Fibroblast of the conjunctiva (primary cell): ENCODE results near the gene SLC10A6.

Experiments used
- DNase-seq: peaks from one replicate; pipeline ENCODE4 v3.0.0-alpha.2; 2010; ENCODE audit warnings: low read depth

The SLC10A6 gene

DNA sequence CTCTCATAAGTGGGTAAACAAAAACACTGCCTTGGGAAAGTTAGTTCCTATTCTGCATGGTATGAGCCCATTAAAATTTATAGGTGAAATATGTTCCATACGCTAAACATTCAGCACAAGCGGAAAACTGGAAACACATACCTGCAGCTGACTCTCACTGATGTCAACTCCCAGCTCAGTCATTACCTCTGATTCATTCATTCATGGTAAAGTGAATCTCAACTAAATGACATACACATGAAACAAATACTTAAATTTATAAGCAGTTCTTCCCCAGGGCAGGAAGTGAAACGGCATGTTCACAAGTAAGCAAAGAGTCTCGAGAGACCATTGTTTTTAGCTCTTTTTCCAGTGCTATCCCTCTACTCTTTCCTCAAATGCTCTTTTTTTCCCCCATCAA, 1.6 kb downstream of the SLC10A6 start:
- no peak for DNase-seq

GRCh38 chr4:86846921-86847320, 2.3 kb downstream of the SLC10A6 start:
- peak; percentile 33 for DNase-seq

DNA sequence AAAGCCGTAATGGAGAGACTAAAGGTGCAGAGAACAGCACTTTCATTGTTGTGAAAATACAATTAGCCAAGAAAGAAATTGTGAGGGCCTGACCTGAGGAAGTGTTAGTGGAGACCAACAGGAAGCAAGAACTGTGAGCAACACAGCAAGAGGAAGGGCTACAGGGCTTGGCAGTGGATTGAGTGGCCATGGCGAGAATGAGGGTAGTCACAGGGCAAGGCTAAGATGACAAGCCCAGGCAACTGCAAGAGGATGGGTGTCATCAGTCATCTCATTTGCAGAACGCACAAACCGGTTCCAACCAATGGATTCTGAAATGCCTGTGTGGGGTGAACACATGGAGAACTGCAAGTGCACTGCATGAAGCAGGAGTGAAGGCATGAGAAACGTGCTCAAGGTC, 3.6 kb downstream of the SLC10A6 start:
- DNase-seq: no peak

DNA sequence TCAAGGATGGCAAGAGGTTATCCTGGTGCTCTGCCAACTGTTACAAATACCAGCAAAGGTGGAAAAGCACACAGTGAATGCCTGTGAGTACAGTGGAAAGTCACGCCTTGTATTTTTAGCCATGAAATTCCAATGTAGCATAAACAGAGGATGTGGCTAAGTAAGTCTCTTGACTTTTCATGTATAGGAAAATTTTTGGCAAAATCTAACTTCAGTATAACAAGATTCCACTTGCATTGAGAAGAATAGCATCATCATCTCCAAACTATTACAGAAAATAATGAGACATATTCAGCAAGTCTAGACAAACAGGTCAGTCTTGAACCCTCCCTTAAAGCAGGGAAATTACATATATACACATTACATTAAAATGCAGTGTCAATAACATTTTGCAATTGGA, 7.9 kb downstream of the SLC10A6 start:
- no peak for DNase-seq

GRCh38 chr4:86840858-86841257, 8.3 kb downstream of the SLC10A6 start:
- DNase-seq: no peak

DNA sequence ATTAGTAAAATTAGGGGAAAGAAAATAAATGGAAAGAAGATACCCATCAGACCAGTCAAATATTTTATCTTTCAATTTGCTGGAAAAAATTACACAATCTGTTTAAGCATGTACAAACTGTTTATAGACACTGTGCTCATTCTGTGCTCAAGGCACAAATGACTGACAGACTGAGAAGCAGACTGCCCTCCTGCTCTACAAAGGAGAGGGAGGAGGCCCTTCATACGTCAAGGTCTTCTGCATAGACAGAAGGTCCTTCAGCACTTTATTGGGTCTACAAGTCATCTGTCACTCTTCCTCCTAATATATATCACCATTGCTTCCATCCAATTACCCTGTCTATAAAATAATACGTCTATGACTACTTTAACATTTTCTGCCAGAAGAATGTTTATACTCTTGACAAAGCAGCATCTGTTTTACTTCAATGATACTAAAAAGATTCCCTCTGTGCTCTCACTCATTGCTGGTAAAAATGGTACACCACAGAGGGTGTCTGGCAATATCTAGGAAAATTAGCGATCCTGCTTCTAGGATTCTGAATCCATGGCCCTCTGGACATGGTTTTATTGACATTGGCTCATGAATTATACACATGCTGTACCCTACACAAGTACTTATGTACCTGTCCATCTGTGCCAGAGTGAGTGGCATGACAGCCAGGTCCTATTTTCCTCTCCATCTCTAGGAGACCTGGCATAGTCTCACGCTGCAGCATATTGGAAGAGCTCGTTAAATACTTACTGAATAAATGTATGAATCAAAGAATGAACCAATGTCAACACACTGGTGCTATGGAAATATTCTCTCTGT, 11.3 kb downstream of the SLC10A6 start:
- no peak for DNase-seq

DNA sequence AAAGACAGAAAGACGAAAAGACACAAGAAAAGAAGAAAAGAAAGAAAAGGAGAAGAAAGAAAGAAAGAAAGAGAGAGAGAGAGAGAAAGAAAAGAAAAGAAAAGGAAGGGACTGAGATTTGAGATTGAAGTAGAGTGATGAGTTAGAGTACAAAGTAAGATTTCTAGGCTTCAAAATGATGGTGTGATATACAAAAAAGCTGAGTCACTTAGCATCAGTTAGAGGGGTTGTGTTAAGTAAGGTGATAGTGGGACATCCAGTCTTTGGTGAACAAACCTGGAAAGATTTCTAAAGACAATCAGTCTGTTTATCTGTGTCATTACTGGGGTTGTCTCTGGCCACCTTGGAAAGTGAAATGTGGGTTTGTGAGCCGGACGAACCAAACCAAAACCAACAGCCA, 13.5 kb downstream of the SLC10A6 start:
- DNase-seq: no peak

GRCh38 chr4:86834901-86835300, 14.3 kb downstream of the SLC10A6 start:
- DNase-seq: no peak

DNA sequence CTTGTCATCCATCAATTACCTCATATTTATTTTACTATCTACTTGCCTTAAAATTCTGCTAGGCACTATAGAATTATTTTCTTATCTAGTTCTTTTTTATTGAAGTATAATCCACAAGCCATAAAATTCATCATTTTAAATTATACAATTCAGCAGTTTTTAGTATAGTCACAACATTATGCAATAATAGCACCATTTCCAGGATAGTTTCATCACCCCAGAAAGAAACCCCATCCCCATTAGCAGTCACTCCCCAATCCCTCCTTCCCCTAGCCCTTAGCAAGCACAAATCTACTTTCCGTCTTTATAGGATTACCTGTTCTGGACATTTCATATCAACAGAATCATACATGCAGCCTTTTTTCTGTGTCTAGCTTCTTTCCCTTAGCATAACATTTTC, 15.6 kb downstream of the SLC10A6 start:
- no peak for DNase-seq

DNA sequence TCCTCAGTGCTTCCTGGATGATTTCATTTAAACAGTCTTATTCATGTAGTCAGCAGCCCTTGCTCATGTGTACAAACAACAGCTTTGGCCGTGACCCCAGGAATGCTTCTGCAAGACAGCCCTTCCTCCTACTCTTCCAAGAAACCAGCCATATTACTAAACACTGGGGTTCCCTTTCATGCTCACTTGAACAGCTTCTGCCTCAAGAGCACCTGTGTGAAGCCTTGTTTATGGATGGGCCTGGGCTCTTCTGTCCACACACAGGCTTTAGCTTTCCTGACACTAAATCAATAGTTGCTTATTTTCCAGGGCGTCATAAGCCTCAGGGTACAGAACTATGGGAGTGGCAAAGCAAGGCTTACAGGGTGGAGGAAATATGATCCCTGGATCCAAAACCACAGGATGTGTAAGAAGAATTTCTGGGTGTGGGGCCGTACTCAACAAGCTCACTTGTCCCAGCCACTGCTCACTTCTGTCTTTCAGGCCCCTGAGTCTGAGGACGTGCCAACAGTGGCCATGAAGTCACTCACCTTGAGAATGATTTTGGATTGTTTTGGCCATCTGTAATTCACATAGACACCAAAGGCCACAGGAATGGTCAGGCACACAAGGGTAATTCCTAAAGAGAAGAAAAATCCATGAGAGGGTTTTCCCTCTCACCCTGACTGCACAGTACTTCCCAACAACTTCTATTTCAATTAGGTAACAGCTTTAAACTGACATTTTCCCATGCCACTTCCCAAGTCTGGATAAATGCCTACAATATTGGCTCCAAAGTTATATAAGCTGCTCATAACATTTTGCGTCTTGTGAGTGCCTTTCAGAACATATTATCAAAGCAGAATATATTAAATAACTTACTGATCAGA, 17.7 kb downstream of the SLC10A6 start:
- peak; percentile 74 for DNase-seq

GRCh38 chr4:86825511-86825910, 23.7 kb downstream of the SLC10A6 start:
- no peak for DNase-seq

DNA sequence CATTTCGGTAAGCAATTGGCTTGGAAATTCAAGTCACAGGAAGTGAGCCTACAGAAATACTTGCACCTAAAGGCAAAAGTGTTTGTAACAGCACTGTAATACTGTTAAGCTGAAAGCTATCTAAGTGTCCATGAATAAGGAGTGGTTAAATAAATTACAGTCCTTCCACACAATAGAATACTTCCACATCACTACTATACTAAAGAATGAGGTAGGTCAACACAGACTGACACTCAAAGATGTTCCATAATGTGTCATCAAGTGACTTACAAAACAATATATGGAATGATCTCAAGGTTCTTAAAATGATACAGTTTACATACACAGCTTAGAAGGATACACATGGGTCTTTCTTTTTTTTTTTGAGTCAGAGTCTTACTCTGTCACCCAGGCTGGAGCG, 27.0 kb downstream of the SLC10A6 start:
- no peak for DNase-seq

DNA sequence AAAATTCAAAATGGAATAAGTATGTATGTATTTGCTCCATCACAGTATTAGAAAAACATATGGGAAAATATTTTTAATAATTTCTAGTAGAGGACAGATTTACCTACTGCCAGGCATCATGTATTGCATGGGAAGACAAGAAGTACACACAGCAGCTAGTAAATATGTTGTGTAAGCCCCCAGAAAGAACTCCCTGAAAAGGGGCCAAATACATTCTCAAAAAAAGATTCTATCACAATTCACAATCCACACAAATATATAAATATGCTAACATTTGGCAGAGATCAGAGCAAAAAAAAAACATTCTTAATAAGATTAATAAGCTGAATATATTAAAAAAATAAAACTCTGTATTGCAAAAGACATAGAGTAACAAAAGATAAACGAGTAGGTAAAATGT, 28.0 kb downstream of the SLC10A6 start:
- DNase-seq: no peak

- DNase-seq: no peak
These were observed 29.6 kb downstream of the SLC10A6 start for GRCh38 chr4:86819561-86819960.

GRCh38 chr4:86818841-86819240, 30.3 kb downstream of the SLC10A6 start:
- DNase-seq: no peak

GRCh38 chr4:86818211-86818610, 31.0 kb downstream of the SLC10A6 start:
- peak; percentile 42 for DNase-seq

DNA sequence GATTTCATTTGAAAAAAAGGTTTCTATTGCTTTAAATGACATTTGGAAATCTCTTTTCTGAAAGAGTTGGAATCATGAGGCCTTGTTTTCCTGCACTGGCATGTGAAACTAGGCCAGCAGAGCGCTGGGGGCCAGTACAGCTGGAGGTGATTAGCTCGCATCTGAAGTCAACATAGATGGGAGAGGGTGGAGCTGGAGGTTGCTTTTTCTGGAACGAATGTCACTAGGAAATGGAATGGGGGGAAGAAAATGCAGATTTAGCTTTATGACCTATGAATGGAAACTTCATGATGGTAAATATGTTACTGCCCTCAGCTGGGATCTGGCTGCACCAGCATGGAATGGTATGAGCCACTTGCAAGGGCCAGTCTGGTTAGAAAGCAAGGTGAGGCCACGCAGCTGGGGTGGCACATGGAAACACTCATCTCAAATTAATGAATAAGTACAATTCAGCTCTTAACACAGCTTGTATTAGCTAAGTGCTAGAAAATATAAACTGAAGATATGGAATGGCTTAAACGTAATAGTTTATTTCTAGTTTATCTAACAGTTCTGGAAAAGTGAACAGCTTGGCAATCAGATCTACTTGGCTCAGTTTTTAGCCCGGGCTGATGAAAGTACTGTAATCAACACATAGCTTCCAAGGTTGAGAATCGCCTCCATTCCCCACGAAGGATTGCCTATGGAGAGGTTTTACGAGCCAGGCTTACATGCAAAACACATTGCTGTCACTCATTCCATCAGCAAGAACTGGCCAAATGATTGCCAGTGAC, 32.5 kb downstream of the SLC10A6 start:
- DNase-seq: peak; percentile 88

DNA sequence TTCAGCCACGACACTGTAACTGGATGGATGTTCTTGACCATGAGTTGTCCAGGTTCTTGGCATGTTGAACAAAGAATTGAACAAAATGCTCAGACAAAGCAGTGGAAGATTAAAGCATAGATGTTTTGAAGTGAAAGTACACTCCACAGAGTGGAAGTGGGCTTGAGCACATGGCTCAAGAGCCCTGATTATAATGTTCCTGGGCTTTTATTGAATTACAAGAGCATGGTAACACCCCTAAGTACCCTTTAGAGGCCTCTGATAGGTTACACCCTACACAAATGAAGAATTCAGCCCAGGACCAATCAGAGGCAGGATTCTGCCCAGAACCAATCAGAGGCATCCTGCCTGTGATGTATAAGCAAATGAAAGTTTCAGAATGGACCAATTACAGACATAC, 33.5 kb downstream of the SLC10A6 start:
- DNase-seq: no peak

DNA sequence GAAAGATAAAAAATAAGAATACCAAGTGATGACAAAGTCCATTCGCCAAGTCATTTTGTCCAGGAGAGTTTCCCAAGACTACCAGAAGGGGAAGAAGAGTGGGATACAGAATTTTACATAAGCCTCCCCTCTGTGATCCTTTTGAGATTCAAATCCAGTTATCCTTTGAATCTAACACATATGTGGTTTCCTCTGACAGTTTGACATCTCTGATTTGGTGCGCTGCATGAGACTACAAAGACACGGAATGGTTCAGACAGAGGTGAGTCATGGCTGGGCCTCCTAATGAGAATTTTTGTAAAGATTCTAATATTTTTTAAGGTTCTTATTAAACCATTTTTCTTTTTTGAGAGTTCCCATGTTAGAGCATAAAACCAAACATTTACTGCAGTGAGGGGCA, 38.3 kb downstream of the SLC10A6 start:
- no peak for DNase-seq

- DNase-seq: no peak
These were observed 39.4 kb downstream of the SLC10A6 start for GRCh38 chr4:86809809-86810208.

DNA sequence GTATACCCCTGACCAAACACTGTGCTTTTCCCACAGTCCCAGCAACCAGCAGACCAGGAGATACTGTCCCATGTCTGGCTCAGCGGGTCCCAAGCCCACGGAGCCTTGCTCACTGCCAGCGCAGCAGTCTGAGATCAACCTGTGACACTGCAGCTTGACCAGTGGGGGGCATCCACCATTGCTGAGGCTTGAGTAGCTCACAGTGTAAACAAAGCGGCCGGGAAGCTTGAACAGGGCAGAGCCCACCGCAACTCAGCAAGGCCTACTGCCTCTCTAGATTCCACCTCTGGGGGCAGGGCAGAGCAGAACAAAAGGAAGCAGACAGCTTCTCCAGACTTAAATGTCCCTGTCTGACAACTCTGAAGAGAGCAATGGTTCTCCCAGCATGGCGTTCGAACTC, 58.1 kb downstream of the SLC10A6 start:
- DNase-seq: no peak

DNA sequence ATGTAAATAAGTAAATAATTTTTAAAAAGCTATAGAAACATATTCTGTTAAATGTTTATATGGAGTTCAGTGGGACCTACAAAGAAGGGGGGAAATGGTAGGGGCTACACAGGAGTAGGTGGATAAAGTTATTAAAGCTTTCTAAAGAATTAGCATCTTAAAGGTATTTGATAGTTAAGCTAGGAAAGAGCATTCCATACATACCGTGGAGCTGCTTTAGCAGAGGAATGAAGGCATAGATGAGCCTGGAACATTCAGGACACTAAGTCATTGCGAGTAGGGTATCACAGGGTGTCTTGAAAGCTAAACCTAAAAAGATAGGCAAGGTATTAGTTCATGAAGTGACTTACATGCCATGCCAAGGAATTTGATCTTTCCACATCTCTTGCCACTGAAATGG, 60.4 kb downstream of the SLC10A6 start:
- no peak for DNase-seq

DNA sequence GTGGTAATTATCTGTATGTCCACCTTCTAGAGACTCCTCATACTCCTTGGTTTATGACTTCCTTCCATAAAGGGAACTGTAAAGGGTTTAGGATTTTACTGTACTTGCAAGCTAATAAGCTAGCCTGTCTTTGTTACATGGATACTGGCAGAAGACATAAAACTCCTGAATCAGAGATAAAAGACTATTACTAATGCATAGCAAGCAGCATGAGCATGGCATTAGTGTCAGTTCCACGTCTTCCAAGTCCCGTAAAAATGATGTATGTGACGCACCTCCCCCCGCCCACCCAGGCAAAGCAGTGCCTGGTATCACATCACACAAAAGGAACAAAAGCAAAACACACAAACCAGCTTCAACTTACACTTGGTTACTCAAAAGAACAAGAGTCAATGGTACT, 71.0 kb downstream of the SLC10A6 start:
- DNase-seq: no peak
